Keratinocyte (primary cell): Measurements from ENCODE around the gene ARHGAP10. TPM values are rescaled to one million over a fixed set of nuclear protein-coding genes. Genes with fewer than 3 reads are reported as not detected.

Source experiments
- DNase-seq: peaks from one replicate; pipeline ENCODE4 v3.0.0-alpha.2; 2011; ENCODE audit warnings: low read depth, missing footprints, low spot score
- FAIRE-seq: peaks from 2 replicates; lab custom pipeline; 2011; peaks lifted over from hg19 to GRCh38; lab: Jason Lieb, UNC
- H2AFZ ChIP-seq: 2 replicates; pipeline ENCODE4 v1.6.0; 2012; ENCODE audit warnings: low read length, control low read depth, inconsistent platforms; ENCODE audit not compliant: control insufficient read depth
- H3K27ac ChIP-seq: 2 replicates; pipeline ENCODE4 v1.5.1; 2011; ENCODE audit warnings: low read length; ENCODE audit not compliant: control insufficient read depth, insufficient read depth
- H3K27me3 ChIP-seq: 3 replicates; pipeline ENCODE4 v1.6.0; 2011; ENCODE audit warnings: low read length; ENCODE audit not compliant: control insufficient read depth, insufficient read depth; ENCODE audit errors: extremely low read depth
- H3K36me3 ChIP-seq, 2 experiments: 2 replicates in 1 of 2; 3 replicates in 1 of 2; pipeline ENCODE4 v1.5.1; 2011; ENCODE audit warnings: low read length in 2 of 2, mild to moderate bottlenecking in 1 of 2; ENCODE audit not compliant: control insufficient read depth in 2 of 2, insufficient read depth in 2 of 2; ENCODE audit errors: extremely low read depth in 1 of 2
- H3K4me1 ChIP-seq: 3 replicates; pipeline ENCODE4 v1.5.1; 2011; ENCODE audit warnings: low read length; ENCODE audit not compliant: control insufficient read depth, insufficient read depth; ENCODE audit errors: extremely low read depth
- H3K4me2 ChIP-seq: 3 replicates; pipeline ENCODE4 v1.6.0; 2011; ENCODE audit warnings: low read depth, low read length; ENCODE audit not compliant: control insufficient read depth, insufficient read depth; ENCODE audit errors: extremely low read depth
- H3K4me3 ChIP-seq, 3 experiments: fragments of 200-600 bp in 1 of 3; sonication (generic) in 1 of 3; 2 replicates in 2 of 3; 3 replicates in 1 of 3; pipeline ENCODE4 v1.5.1; 2011 to 2016; ENCODE audit warnings: low read length in 3 of 3, mild to moderate bottlenecking in 3 of 3, control low read depth in 2 of 3, inconsistent platforms in 1 of 3, low read depth in 1 of 3, mixed read lengths in 1 of 3, mixed run types in 1 of 3, moderate library complexity in 1 of 3; ENCODE audit not compliant: control insufficient read depth in 2 of 3, insufficient read depth in 2 of 3; ENCODE audit errors: extremely low read depth in 1 of 3
- H3K79me2 ChIP-seq: 2 replicates; pipeline ENCODE4 v1.6.0; 2012; ENCODE audit warnings: low read length; ENCODE audit not compliant: control insufficient read depth, insufficient read depth
- H3K9ac ChIP-seq: 3 replicates; pipeline ENCODE4 v1.6.0; 2011; ENCODE audit warnings: low read length; ENCODE audit not compliant: control insufficient read depth, insufficient read depth; ENCODE audit errors: extremely low read depth
- H3K9me1 ChIP-seq: 3 replicates; pipeline ENCODE4 v1.6.0; 2011; ENCODE audit warnings: low read length; ENCODE audit not compliant: control insufficient read depth, insufficient read depth; ENCODE audit errors: extremely low read depth
- H3K9me3 ChIP-seq: 2 replicates; pipeline ENCODE4 v1.5.1; 2012; ENCODE audit warnings: low read depth, low read length; ENCODE audit not compliant: control insufficient read depth
- H4K20me1 ChIP-seq: 3 replicates; pipeline ENCODE4 v1.6.0; 2011; ENCODE audit warnings: low read length; ENCODE audit not compliant: control insufficient read depth, insufficient read depth; ENCODE audit errors: extremely low read depth
- CTCF ChIP-seq, 3 experiments: IDR thresholded peaks in 1 of 3; conservative IDR thresholded peaks in 1 of 3; optimal IDR thresholded peaks in 1 of 3; 2 replicates in 2 of 3; 3 replicates in 1 of 3; pipeline versions ENCODE3 to v1.5.1; 2011; ENCODE audit warnings: low read length in 3 of 3, mild to moderate bottlenecking in 3 of 3, moderate library complexity in 2 of 3, control low read depth in 1 of 3, inconsistent platforms in 1 of 3; ENCODE audit not compliant: insufficient read depth in 2 of 3; ENCODE audit errors: extremely low read depth in 1 of 3
- EZH2 ChIP-seq: IDR thresholded peaks from one replicate; pipeline ENCODE4 v1.6.1; 2012; ENCODE audit warnings: inconsistent platforms, mild to moderate bottlenecking, low read length, moderate library complexity
- dilution Hi-C: fragments of 300-500 bp; cut with MboI; formaldehyde crosslinking; loops from one replicate; pipeline ENCODE4 v1.7.0; 2020; ENCODE audit warnings: low sequenced_read_pairs; ENCODE audit not compliant: extremely low pct_ligation_motif_present
- polyA plus RNA-seq, 5 experiments: library from polyadenylated mRNA; depleted of rRNA in 3 of 5; stranded (reverse) in 3 of 5; stranded (forward) in 1 of 5; unstranded in 1 of 5; fragments of >200 nt; gene quantifications; 1 replicate in 1 of 5; 2 replicates in 3 of 5; 3 replicates in 1 of 5; pipeline versions ENCODE4 v1.2.1 to v1.2.3, GENCODE V29; 2011 to 2012; ENCODE audit warnings: missing spikeins in 2 of 5, low read depth in 1 of 5, low replicate concordance in 1 of 5

The ARHGAP10 gene
- polyA plus RNA-seq, 1 donor (not counting 4 experiments of a cell fraction or from before 2014, with no cell fraction given) = 18.7 TPM

- FAIRE-seq (no peak), DNase-seq (no peak)
- no peaks in the 10 kb centered on the region for H4K20me1 ChIP-seq
- no peak overlapping the region for H3K9ac ChIP-seq
- H3K27ac ChIP-seq = no peak overlapping the region
- no peaks in the 10 kb centered on the region for H3K9me3 ChIP-seq
- H3K79me2 ChIP-seq = no peaks in the 10 kb centered on the region
- H3K27me3 ChIP-seq = no peaks in the 10 kb centered on the region
- H3K9me1 ChIP-seq = no peaks in the 10 kb centered on the region
- dilution Hi-C loops = no loop called here
- TF ChIP-seq CTCF (optimal IDR thresholded peaks at IDR 0.05 in 1 of 3, IDR thresholded peaks at IDR 0.05 in 1 of 3, conservative IDR thresholded peaks at IDR 0.05 in 1 of 3; ENCODE audit: extremely low read depth in 1 of 3, insufficient read depth in 2 of 3, low read length in 3 of 3) = no peak
- TF ChIP-seq EZH2 = no peak
- H3K4me3 ChIP-seq = no peak overlapping the region
- H3K4me1 ChIP-seq = no peaks in the 10 kb centered on the region
- H3K36me3 ChIP-seq = peaks cover 3 to 6% of the 10 kb centered on the region in 2 experiments
- H2AFZ ChIP-seq = no peak overlapping the region
- no peak overlapping the region for H3K4me2 ChIP-seq
Measured at GRCh38 chr4:147965056-147965455, 233.2 kb downstream of the ARHGAP10 start.

- dilution Hi-C loops = no loop called here
- H3K9me1 ChIP-seq = no peaks in the 10 kb centered on the region
- no peak overlapping the region for H2AFZ ChIP-seq
- H4K20me1 ChIP-seq = no peaks in the 10 kb centered on the region
- H3K27ac ChIP-seq = no peak overlapping the region
- H3K79me2 ChIP-seq = no peaks in the 10 kb centered on the region
- no peak overlapping the region for H3K4me3 ChIP-seq
- no peak for TF ChIP-seq CTCF (optimal IDR thresholded peaks at IDR 0.05 in 1 of 3, IDR thresholded peaks at IDR 0.05 in 1 of 3, conservative IDR thresholded peaks at IDR 0.05 in 1 of 3; ENCODE audit: extremely low read depth in 1 of 3, insufficient read depth in 2 of 3, low read length in 3 of 3)
- no peak for TF ChIP-seq EZH2
- H3K9me3 ChIP-seq = no peaks in the 10 kb centered on the region
- DNase-seq (no peak), FAIRE-seq (no peak)
- H3K4me1 ChIP-seq = no peaks in the 10 kb centered on the region
- no peak overlapping the region for H3K9ac ChIP-seq
- no peaks in the 10 kb centered on the region for H3K27me3 ChIP-seq
- no peak overlapping the region for H3K4me2 ChIP-seq
- peaks cover 3 to 6% of the 10 kb centered on the region in 2 experiments for H3K36me3 ChIP-seq
Measured at GRCh38 chr4:147965873-147966272, 234.0 kb downstream of the ARHGAP10 start.
